Measurements from ENCODE around the gene KCNIP1. TPM values are rescaled to one million over a fixed set of nuclear protein-coding genes. Genes with fewer than 3 reads are reported as not detected.

KCNIP1 gene
- total and polyA plus RNA-seq, 2 of the 8 experiments (the other 6 are each of a cell fraction or from before 2014, with no cell fraction given), result 0.52 to 0.83 TPM

DNA sequence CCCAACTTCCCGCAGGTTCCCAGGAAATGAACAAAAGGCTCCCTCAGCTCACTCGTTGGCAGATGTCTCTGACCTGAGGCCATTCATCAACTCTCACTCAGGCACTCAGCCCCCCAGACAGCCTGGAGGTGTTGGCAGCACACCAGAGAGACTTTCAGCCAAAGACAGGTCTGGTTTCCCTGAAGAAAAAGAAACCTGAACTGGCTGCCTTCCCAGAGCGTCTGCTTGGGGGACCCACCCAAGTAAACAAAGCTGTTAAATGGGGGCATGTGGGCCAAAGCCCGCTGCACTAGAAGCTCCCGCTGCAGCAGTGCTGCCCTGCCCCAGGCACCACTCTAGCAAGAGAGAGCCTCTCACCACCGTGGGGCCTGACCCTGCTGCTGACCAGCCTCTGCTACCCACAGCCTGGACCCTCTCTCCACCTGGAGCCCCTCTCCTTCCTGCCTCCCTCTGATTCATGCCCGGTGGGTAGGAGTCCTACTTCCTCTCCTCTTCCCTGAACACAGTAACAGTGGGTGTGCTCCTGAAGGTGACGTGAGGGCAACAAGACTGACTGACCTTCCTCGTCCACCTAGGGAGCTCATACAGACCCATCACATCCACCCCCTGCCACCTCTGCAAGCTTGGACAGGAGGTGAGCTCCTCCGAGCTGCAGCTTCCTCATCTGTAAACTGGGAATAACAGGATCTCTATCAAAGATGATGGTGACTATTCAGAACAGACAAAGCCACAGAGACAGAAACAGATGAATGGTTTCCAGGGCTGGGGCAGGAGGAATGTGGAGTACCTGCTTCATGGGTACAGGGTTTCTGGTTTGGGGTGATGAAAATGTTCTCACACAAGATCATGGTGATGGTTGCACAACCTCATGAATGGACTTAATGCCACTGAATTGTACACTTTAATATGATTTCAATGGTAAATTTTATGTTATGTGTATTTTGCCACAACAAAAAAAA lies 248.7 kb downstream of the KCNIP1 start:
- Histone ChIP-seq H3K23me2 (ENCODE audit: low read depth, low read length) (peaks cover 10% of the 10 kb centered on the region; the same call in 1 of the 2 replicates), H3K36me3 (ENCODE audit: control insufficient read depth in 2 of 4, insufficient read depth in 4 of 4, low read length in 3 of 4) (0 out of 8 replicates have a peak, but pooled peaks cover 0 to 4% (median 0%) of the 10 kb centered on the region in 4 experiments), H2BK15ac (ENCODE audit: low read length) (no peak overlapping the region), H4K8ac (ENCODE audit: extremely low read depth, insufficient read depth, low read length) (no peak overlapping the region; the same call in 1 of the 2 replicates), H3K23ac (ENCODE audit: insufficient read length) (no peak overlapping the region), H4K5ac (ENCODE audit: insufficient read length, low read depth, low read length) (no peak overlapping the region), H2BK20ac (ENCODE audit: low read length) (peak overlapping the region; percentile 13; the same call in 1 of the 2 replicates), H2BK12ac (ENCODE audit: low read depth, low read length) (peak overlapping the region; percentile 7; the same call in 1 of the 2 replicates), H4K91ac (replicated peaks; ENCODE audit: insufficient read length, low read length) (no peak overlapping the region), H3K9me3 (ENCODE audit: insufficient read depth in 2 of 2, low read depth in 1 of 2, low read length in 1 of 2) (no peaks in the 10 kb centered on the region), H3K79me2 (ENCODE audit: control insufficient read depth in 1 of 2, insufficient read depth in 2 of 2, low read length in 2 of 2) (no peaks in the 10 kb centered on the region), H2BK5ac (ENCODE audit: low read depth, low read length) (peak overlapping the region; percentile 9; the same call in 1 of the 2 replicates), H2BK120ac (replicated peaks; ENCODE audit: low read depth, low read length) (no peak overlapping the region), H3K14ac (ENCODE audit: insufficient read length) (no peak overlapping the region), H3K27me3 (replicated peaks in 1 of 4; ENCODE audit: control insufficient read depth in 3 of 4, extremely low read depth in 1 of 4, insufficient read depth in 3 of 4, low read length in 3 of 4) (no peaks in the 10 kb centered on the region), H2AK5ac (ENCODE audit: low read depth, low read length) (no peak overlapping the region; the same call in 1 of the 2 replicates), H2AFZ (ENCODE audit: low read length) (no peak overlapping the region), H3K4me2 (ENCODE audit: insufficient read depth in 1 of 2, low read depth in 2 of 2, low read length in 2 of 2) (no peak overlapping the region), H3K4me1 (replicated peaks in 1 of 4; ENCODE audit: control insufficient read depth in 3 of 4, insufficient read depth in 4 of 4, low read length in 3 of 4) (peaks cover 0 to 4% (median under 1%) of the 10 kb centered on the region in 4 experiments; a peak in 1 of 7 replicates), H3K4ac (replicated peaks; ENCODE audit: insufficient read length, low read depth, low read length) (no peak overlapping the region), H3K4me3 (ENCODE audit: extremely low read depth in 1 of 4, insufficient read depth in 2 of 4, low read depth in 3 of 4, low read length in 4 of 4) (no peak overlapping the region), H3K79me1 (ENCODE audit: low read depth, low read length) (no peaks in the 10 kb centered on the region), H4K20me1 (replicated peaks in 1 of 2; ENCODE audit: control insufficient read depth in 1 of 2, insufficient read depth in 2 of 2, low read length in 2 of 2) (no peaks in the 10 kb centered on the region), H3K56ac (replicated peaks; ENCODE audit: insufficient read length, low read depth, low read length) (no peak overlapping the region), H3K9ac (replicated peaks in 1 of 4; ENCODE audit: extremely low read depth in 1 of 4, low read depth in 3 of 4, low read length in 3 of 4) (no peak overlapping the region), H3K18ac (ENCODE audit: extremely low read depth, low read length) (peak overlapping the region; percentile 34), H3K27ac (ENCODE audit: low read depth, low read length) (no peak overlapping the region)
- CTCF ChIA-PET (ENCODE audit: partially characterized antibody), result interaction anchor here (0.8 to 21.2 kb wide), 4 partner anchors 11 to 37 kb away, joined by 3 to 650 read pairs (median 121); partner anchors contain the start of gene GABRP
- no peak for FAIRE-seq
- POLR2A ChIA-PET (ENCODE audit: partially characterized antibody), result interaction anchor here (5.3 to 11.3 kb wide), 2 partner anchors 7 to 17 kb away, joined by 33 to 190 read pairs; no protein-coding TSS in a partner anchor
- 98% methylated on average over 10 of the region's 10 CpGs; no CpG with 5 or more reads in 1 of the 2 experiments for WGBS, 2 experiments (ENCODE audit: extremely low coverage in 1 of 2, insufficient coverage in 1 of 2, insufficient read length in 1 of 2, insufficient replicate concordance in 2 of 2, low coverage in 1 of 2, low lambda C conversion rate in 2 of 2, missing lambda C conversion rate in 1 of 2)
- DNase-seq (ENCODE audit: low read depth in 1 of 2, low spot score in 2 of 2), result no peak
- TF ChIP-seq JUN (IDR thresholded peaks at IDR 0.05; ENCODE audit: low read depth, low read length), result no peak
- TF ChIP-seq TCF12 (IDR thresholded peaks at IDR 0.05; ENCODE audit: low read depth, low read length), result no peak

Data from H1 (cell line).